H9 (cell line): ENCODE data around the gene KRTAP12-1. TPM values are rescaled to one million over a fixed set of nuclear protein-coding genes. Genes with fewer than 3 reads are reported as not detected.

ENCODE experiments used
- DNase-seq: peaks from one replicate; pipeline ENCODE4 v3.0.0-alpha.2; 2017
- H2AFZ ChIP-seq: one replicate; pipeline ENCODE4 v1.6.1; 2013; ENCODE audit warnings: mild to moderate bottlenecking, low read length, control low read depth, moderate library complexity
- H2AK5ac ChIP-seq: 2 replicates; pipeline ENCODE4 v1.6.1; 2013; ENCODE audit warnings: low read length, control low read depth, mixed read lengths; ENCODE audit not compliant: insufficient read length
- H2BK120ac ChIP-seq: one replicate; pipeline ENCODE4 v1.6.1; 2013; ENCODE audit warnings: low read depth, mild to moderate bottlenecking, low read length, control low read depth, inconsistent platforms; ENCODE audit not compliant: poor library complexity, severe bottlenecking
- H2BK12ac ChIP-seq: 2 replicates; pipeline ENCODE4 v1.6.1; 2013; ENCODE audit warnings: low read length, control low read depth, mixed read lengths, low read depth; ENCODE audit not compliant: insufficient read length
- H2BK15ac ChIP-seq: 2 replicates; pipeline ENCODE4 v1.6.1; 2013; ENCODE audit warnings: low read depth, low read length, control low read depth
- H2BK20ac ChIP-seq: one replicate; pipeline ENCODE4 v1.6.1; 2013; ENCODE audit warnings: low read depth, mild to moderate bottlenecking, low read length, control low read depth, inconsistent platforms; ENCODE audit not compliant: poor library complexity, severe bottlenecking
- H2BK5ac ChIP-seq: 2 replicates; pipeline ENCODE4 v1.6.1; 2013; ENCODE audit warnings: low read length, control low read depth, mixed read lengths; ENCODE audit not compliant: insufficient read length
- H3K14ac ChIP-seq: 2 replicates; pipeline ENCODE4 v1.6.1; 2013; ENCODE audit warnings: low read length, control low read depth; ENCODE audit not compliant: insufficient read depth
- H3K18ac ChIP-seq: 2 replicates; pipeline ENCODE4 v1.6.1; 2013; ENCODE audit warnings: low read depth, mild to moderate bottlenecking, mixed read lengths, low read length, control low read depth; ENCODE audit not compliant: insufficient read length
- H3K23ac ChIP-seq: 2 replicates; pipeline ENCODE4 v1.6.1; 2013; ENCODE audit warnings: low read length, control low read depth, mixed read lengths, low read depth; ENCODE audit not compliant: insufficient read length
- H3K23me2 ChIP-seq: 2 replicates; pipeline ENCODE4 v1.6.1; 2013; ENCODE audit warnings: low read depth, mild to moderate bottlenecking, mixed read lengths, low read length, control low read depth; ENCODE audit not compliant: insufficient read length, poor library complexity, severe bottlenecking
- H3K27ac ChIP-seq: 2 replicates; pipeline ENCODE4 v1.5.1; 2013; ENCODE audit warnings: low read length, control low read depth, mixed read lengths, low read depth; ENCODE audit not compliant: insufficient read length
- H3K27me3 ChIP-seq: 2 replicates; pipeline ENCODE4 v1.6.1; 2013; ENCODE audit warnings: low read length, control low read depth, inconsistent platforms; ENCODE audit not compliant: insufficient read depth
- H3K4ac ChIP-seq: 2 replicates; pipeline ENCODE4 v1.6.1; 2013; ENCODE audit warnings: low read depth, mild to moderate bottlenecking, control low read depth, inconsistent platforms, low read length, moderate library complexity
- H3K4me1 ChIP-seq: 2 replicates; pipeline ENCODE4 v1.6.1; 2013; ENCODE audit warnings: low read length, control low read depth, inconsistent platforms; ENCODE audit not compliant: insufficient read depth
- H3K4me2 ChIP-seq: 2 replicates; pipeline ENCODE4 v1.6.1; 2013; ENCODE audit warnings: low read length, control low read depth, mixed read lengths; ENCODE audit not compliant: insufficient read length, insufficient read depth
- H3K56ac ChIP-seq: 2 replicates; pipeline ENCODE4 v1.6.1; 2013; ENCODE audit warnings: low read depth, mild to moderate bottlenecking, mixed read lengths, low read length, control low read depth; ENCODE audit not compliant: insufficient read length
- H3K79me1 ChIP-seq: 2 replicates; pipeline ENCODE4 v1.6.1; 2013; ENCODE audit warnings: low read depth, mild to moderate bottlenecking, moderate library complexity, low read length, control low read depth, inconsistent platforms; ENCODE audit not compliant: insufficient read depth, poor library complexity, severe bottlenecking
- H3K79me2 ChIP-seq: 2 replicates; pipeline ENCODE4 v1.6.1; 2013; ENCODE audit warnings: low read length, control low read depth, inconsistent platforms; ENCODE audit not compliant: insufficient read depth
- H3K9ac ChIP-seq: 2 replicates; pipeline ENCODE4 v1.6.1; 2013; ENCODE audit warnings: low read length, control low read depth, mixed read lengths; ENCODE audit not compliant: insufficient read length; ENCODE audit errors: extremely low read depth
- H3K9me3 ChIP-seq: one replicate; pipeline ENCODE4 v1.6.1; 2013; ENCODE audit warnings: low read depth, low read length, inconsistent platforms; ENCODE audit not compliant: control insufficient read depth
- H3T11ph ChIP-seq: one replicate; pipeline ENCODE4 v1.6.1; 2013; ENCODE audit warnings: mild to moderate bottlenecking, low read length, control low read depth, inconsistent platforms
- H4K20me1 ChIP-seq: one replicate; pipeline ENCODE4 v1.6.1; 2013; ENCODE audit not compliant: control insufficient read depth, insufficient read length, insufficient read depth
- H4K5ac ChIP-seq: 2 replicates; pipeline ENCODE4 v1.6.1; 2013; ENCODE audit warnings: low read depth, mild to moderate bottlenecking, mixed read lengths, low read length, control low read depth; ENCODE audit not compliant: insufficient read length
- H4K8ac ChIP-seq: replicated peaks from 2 replicates; pipeline ENCODE4 v1.6.1; 2013; ENCODE audit warnings: low read length, control low read depth, mixed read lengths, low read depth; ENCODE audit not compliant: insufficient read length
- H4K91ac ChIP-seq: 2 replicates; pipeline ENCODE4 v1.6.1; 2013; ENCODE audit warnings: low read depth, mild to moderate bottlenecking, moderate library complexity, mixed read lengths, low read length, control low read depth; ENCODE audit not compliant: insufficient read length
- H3K27ac Mint-ChIP-seq, 3 experiments: 2 replicates in 2 of 3; 3 replicates in 1 of 3; pipeline ENCODE4 v1.8.0; 2020 to 2021; ENCODE audit warnings: mixed read lengths in 3 of 3, mild to moderate bottlenecking in 1 of 3, moderate library complexity in 1 of 3
- H3K27me3 Mint-ChIP-seq: 2 replicates; pipeline ENCODE4 v1.8.0; 2021; ENCODE audit warnings: low read depth, mild to moderate bottlenecking, moderate library complexity, mixed read lengths
- H3K36me3 Mint-ChIP-seq, 3 experiments: 2 replicates in 2 of 3; 3 replicates in 1 of 3; pipeline ENCODE4 v1.8.0; 2020 to 2021; ENCODE audit warnings: low read depth in 3 of 3, mixed read lengths in 3 of 3; ENCODE audit not compliant: insufficient read depth in 1 of 3
- H3K4me1 Mint-ChIP-seq, 2 experiments: 2 replicates each; pipeline ENCODE4 v1.8.0; 2020; ENCODE audit warnings: mixed read lengths in 2 of 2
- H3K4me3 Mint-ChIP-seq, 2 experiments: 2 replicates in 1 of 2; 3 replicates in 1 of 2; pipeline ENCODE4 v1.8.0; 2020 to 2021; ENCODE audit warnings: mild to moderate bottlenecking in 2 of 2, mixed read lengths in 2 of 2, moderate library complexity in 1 of 2
- H3K9me3 Mint-ChIP-seq, 2 experiments: 2 replicates in 1 of 2; 3 replicates in 1 of 2; pipeline ENCODE4 v1.8.0; 2020; ENCODE audit warnings: mild to moderate bottlenecking in 2 of 2, mixed read lengths in 2 of 2, moderate library complexity in 1 of 2
- CTCF ChIP-seq: fragments of 200-600 bp; sonication (generic); conservative IDR thresholded peaks from 3 replicates; pipeline ENCODE4 v1.8.0; 2021; ENCODE audit warnings: antibody characterized with exemption, mild to moderate bottlenecking
- WGBS: extraction: QIAGEN DNeasy Blood & Tissue Kit; methylation state at CpG from one replicate; pipeline ENCODE4 v1.1.7; 2013; ENCODE audit warnings: missing lambda C conversion rate, low lambda C conversion rate, mixed read lengths; ENCODE audit not compliant: insufficient read length; ENCODE audit errors: extremely low coverage; 5-methylcytosine and 5-hydroxymethylcytosine counted together
- total RNA-seq: library from RNA; stranded (reverse); gene quantifications from 2 replicates; pipeline ENCODE4 v1.2.1, GENCODE V29; 2021

KRTAP12-1 gene
- total RNA-seq, 1 experiment from 2014 or later = not detected

DNA sequence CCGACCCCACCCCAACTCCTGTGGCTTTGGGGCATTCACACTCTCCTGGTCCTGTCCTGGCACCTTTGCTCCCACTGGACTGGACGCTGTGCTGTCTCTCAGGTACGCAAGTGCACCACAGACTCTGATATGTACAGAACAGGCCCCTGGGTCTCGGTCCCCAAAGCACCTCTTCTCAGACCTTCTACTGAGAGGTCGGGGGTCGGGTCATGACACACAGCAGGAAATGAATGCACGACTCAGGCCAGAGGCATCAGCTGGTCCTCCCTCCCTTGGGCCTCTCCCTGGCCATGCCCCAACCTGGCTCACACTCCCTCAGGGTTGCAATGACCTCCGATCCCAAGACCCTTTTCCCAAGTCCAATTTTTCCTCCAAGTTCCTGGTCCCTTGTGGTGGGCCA, 13.2 kb upstream of the KRTAP12-1 start:
- no peak overlapping the region for H2AK5ac ChIP-seq
- H3K9me3 ChIP-seq = no peaks in the 10 kb centered on the region
- no peak overlapping the region for H3K4me2 ChIP-seq
- H3K14ac ChIP-seq = no peak overlapping the region
- H3K4me1 ChIP-seq = peaks cover 4% of the 10 kb centered on the region; the same call in 1 of the 2 replicates
- DNase-seq = peak; percentile 25
- no peak for TF ChIP-seq CTCF
- H3K27me3 ChIP-seq = no peaks in the 10 kb centered on the region; the same call in 1 of the 2 replicates
- Mint-ChIP-seq H3K27ac (0 out of 7 replicates have a peak overlapping the region, but pooled peaks of 1 of the 3 experiments have one; percentile 18), H3K4me3 (no peak overlapping the region), H3K9me3 (peaks cover 17 to 18% of the 10 kb centered on the region in 2 experiments), H3K4me1 (peaks cover 52 to 53% of the 10 kb centered on the region in 2 experiments), H3K36me3 (peaks cover 7 to 19% (median 7%) of the 10 kb centered on the region in 3 experiments; a peak in 6 of 7 replicates), H3K27me3 (peaks cover 5% of the 10 kb centered on the region; the same call in 1 of the 2 replicates)
- no peak overlapping the region for H3K56ac ChIP-seq
- no peaks in the 10 kb centered on the region for H4K20me1 ChIP-seq
- H3T11ph ChIP-seq = no peak overlapping the region
- no peak overlapping the region for H3K4ac ChIP-seq
- H3K18ac ChIP-seq = no peak overlapping the region
- no peak overlapping the region for H2BK12ac ChIP-seq
- no CpG with 5 or more reads among the region's 8 CpGs for WGBS
- H4K5ac ChIP-seq = no peak overlapping the region
- no peak overlapping the region for H2BK120ac ChIP-seq
- H3K23me2 ChIP-seq = no peaks in the 10 kb centered on the region
- no peaks in the 10 kb centered on the region for H3K79me2 ChIP-seq
- no peak overlapping the region for H4K91ac ChIP-seq
- no peak overlapping the region for H4K8ac ChIP-seq
- no peak overlapping the region for H3K27ac ChIP-seq
- H3K23ac ChIP-seq = no peak overlapping the region
- no peak overlapping the region for H2BK20ac ChIP-seq
- no peak overlapping the region for H2BK5ac ChIP-seq
- H3K9ac ChIP-seq = no peak overlapping the region
- no peaks in the 10 kb centered on the region for H3K79me1 ChIP-seq
- no peak overlapping the region for H2AFZ ChIP-seq
- no peak overlapping the region for H2BK15ac ChIP-seq
